Skin epidermis (tissue), 12 donors: ENCODE results near the gene NAP1L1.

Source experiments
- H3K27ac ChIP-seq, 21 experiments: fragments of 200-600 bp; sonication (generic) in 11 of 21; one replicate each; pipeline ENCODE4 v1.5.0; 2020; ENCODE audit warnings: mild to moderate bottlenecking in 3 of 21, inconsistent platforms in 2 of 21, moderate library complexity in 2 of 21
- H3K4me3 ChIP-seq, 7 experiments: fragments of 200-600 bp; sonication (generic) in 2 of 7; one replicate each; pipeline ENCODE4 v1.5.0; 2020; ENCODE audit warnings: inconsistent platforms in 2 of 7, mild to moderate bottlenecking in 2 of 7, moderate library complexity in 1 of 7

The NAP1L1 gene

GRCh38 chr12:76083904-76084862 is at the start of gene NAP1L1:
TSS of gene NAP1L1 (minus strand) at chr12:76084685. CDS start at chr12:76074219, 10,466 bp downstream.
- Histone ChIP-seq H3K27ac (peak within 1 kb of the TSS; percentile 87 to 100 (median 96)), H3K4me3 (peak within 1 kb of the TSS; percentile 72 to 90 (median 83))

DNA sequence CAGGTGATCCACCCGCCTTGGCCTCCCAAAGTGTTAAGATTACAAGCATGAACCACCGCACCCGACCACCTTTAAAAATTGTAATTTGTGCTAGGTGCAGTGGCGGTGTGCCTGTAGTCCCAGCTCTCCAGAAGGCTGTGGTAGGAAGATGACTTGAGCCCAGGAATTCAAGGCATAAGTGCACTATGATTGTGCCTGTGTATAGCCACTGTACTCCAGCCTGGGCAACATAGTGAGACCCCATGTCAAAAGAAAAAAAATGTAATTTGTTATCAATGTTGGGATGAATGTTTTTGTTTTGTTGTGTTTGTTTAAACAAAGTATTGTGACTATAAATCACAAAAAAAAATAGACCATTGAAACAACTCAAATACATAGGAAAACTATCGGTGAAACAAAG is 43.1 kb upstream of the NAP1L1 start:
- H3K4me3 ChIP-seq = no peak overlapping the region
- H3K27ac ChIP-seq = no peak overlapping the region

DNA sequence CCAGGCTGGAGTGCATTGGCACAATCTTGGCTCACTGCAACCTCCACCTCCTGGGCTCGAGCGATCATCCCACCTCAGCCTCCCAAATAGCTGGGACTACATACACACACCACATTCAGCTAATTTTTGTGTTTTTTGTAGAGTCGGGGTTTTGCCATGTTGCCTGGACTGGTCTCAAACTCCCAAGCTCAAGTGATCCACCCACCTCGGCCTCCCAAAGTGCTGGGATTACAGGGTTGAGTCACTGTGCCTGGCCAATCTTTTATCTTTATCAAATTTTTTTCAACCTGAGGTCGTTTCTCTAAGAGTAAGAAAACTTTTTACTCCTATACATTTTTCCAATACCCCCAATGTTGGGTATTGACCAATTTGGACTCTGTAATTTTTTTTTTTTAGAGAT is 40.0 kb upstream of the NAP1L1 start:
- H3K27ac ChIP-seq = peak overlapping the region in 3 of 21 experiments; percentile 18 to 42 (median 34)

GRCh38 chr12:76123259-76124212 is 39.1 kb upstream of the NAP1L1 start:
- H3K4me3 ChIP-seq = no peak overlapping the region
- H3K27ac ChIP-seq = peak overlapping the region in 3 of 21 experiments; percentile 18 to 42 (median 34)

More for the DNA sequence above, 40.0 kb upstream of the NAP1L1 start:
- no peak overlapping the region for H3K4me3 ChIP-seq

- H3K4me3 ChIP-seq = no peak overlapping the region
- H3K27ac ChIP-seq = no peak overlapping the region
These were observed 35.4 kb upstream of the NAP1L1 start for GRCh38 chr12:76119887-76120286.

DNA sequence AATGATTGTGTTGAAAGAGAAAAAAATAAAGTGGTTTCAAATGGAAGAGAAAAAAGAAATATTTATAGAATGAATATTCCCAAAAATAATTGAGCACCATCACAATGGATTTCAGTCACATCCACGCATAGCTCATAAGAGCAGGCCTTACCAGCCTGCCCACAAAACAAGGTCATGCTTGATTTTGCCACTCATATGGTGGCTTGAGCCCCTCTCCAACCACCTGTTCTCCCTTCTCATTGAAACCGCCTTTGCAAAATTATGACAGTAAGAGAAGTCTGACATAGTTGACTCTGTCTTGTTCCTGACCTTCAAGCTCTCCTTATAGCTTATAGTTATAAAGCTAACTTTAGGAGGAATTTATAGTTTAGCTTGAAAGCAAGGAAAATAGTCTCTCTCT is 33.3 kb upstream of the NAP1L1 start:
- Histone ChIP-seq H3K4me3 (no peak overlapping the region), H3K27ac (no peak overlapping the region)

- no peak overlapping the region for H3K27ac ChIP-seq
- no peak overlapping the region for H3K4me3 ChIP-seq
These were observed 32.7 kb upstream of the NAP1L1 start for GRCh38 chr12:76117067-76117691.

GRCh38 chr12:76113800-76114757 is 29.6 kb upstream of the NAP1L1 start:
- Histone ChIP-seq H3K27ac (no peak overlapping the region), H3K4me3 (no peak overlapping the region)

- no peak overlapping the region for H3K4me3 ChIP-seq
- no peak overlapping the region for H3K27ac ChIP-seq
These were observed 26.8 kb upstream of the NAP1L1 start for GRCh38 chr12:76111209-76111749.

GRCh38 chr12:76109879-76110278 is 25.4 kb upstream of the NAP1L1 start:
- Histone ChIP-seq H3K27ac (no peak overlapping the region), H3K4me3 (no peak overlapping the region)

GRCh38 chr12:76108356-76108755 is 23.9 kb upstream of the NAP1L1 start:
- Histone ChIP-seq H3K27ac (no peak overlapping the region), H3K4me3 (no peak overlapping the region)

DNA sequence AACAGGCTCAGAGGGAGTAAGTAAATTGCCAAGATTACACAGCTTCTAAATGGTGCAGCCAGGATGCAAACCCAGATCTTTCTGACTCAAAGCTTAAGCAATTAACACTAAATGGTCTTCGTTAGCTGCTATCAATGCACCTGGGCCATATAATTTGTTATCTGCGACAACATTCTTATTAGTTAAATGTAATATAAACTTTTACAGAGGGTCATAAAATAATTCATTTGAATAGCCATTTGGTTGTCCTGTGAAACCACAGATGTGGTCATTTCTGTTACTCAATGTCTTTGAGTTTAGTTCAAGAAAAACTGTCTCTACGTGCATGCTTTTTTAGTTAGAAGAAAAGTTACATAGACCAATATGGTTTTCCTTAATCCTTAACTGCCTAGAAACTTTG is 22.1 kb upstream of the NAP1L1 start:
- Histone ChIP-seq H3K27ac (no peak overlapping the region), H3K4me3 (no peak overlapping the region)

DNA sequence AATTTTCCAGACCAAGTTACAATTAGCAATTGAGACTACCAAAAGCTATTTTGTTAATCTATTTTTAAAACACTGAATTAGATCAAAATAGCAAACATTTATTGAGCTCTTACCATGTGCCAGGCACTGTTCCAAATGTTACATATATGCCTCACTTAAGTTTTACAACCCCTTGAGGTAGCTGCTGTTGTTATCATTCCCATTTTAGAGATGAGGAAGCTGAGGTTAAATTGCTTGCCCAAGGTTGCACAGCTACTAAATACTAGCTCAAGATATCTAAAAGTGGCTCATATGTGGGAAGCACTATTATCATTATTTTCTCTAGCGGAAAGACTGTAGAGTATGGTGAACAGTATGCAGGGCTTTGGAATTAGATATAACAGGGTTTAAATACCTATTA is 19.5 kb upstream of the NAP1L1 start:
- H3K27ac ChIP-seq = no peak overlapping the region
- no peak overlapping the region for H3K4me3 ChIP-seq

GRCh38 chr12:76101739-76102385 is 17.4 kb upstream of the NAP1L1 start:
- Histone ChIP-seq H3K4me3 (no peak overlapping the region), H3K27ac (no peak overlapping the region)

DNA sequence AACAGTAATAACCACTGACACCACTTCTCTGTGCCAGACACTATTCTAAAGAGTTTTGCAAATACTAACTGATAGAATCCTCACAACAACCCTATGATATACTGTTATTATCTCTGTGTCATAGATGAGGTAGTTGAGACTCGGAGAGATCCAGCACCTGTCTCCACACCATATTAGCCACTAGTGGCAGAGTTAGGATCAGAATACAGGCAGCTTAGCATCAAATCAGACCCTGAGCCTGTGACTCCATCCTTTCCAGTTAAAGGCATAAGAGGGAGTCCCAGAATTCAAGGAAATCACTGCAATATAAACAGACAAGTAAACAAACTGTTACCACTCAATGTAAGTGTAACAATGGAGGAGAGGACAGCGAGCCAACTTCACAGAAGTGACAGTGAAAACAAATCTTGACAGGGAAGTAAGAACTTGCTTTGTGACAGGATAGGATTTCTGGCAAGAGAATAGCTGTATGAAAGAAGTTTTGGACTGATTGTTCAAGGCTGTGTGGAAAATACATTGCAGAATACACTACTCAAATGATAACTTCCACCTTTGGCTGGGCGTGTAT is 11.7 kb upstream of the NAP1L1 start:
- H3K27ac ChIP-seq = no peak overlapping the region
- no peak overlapping the region for H3K4me3 ChIP-seq

GRCh38 chr12:76094754-76095153 is 10.3 kb upstream of the NAP1L1 start:
- no peak overlapping the region for H3K4me3 ChIP-seq
- no peak overlapping the region for H3K27ac ChIP-seq

- H3K27ac ChIP-seq = no peak overlapping the region
These were observed 6.8 kb upstream of the NAP1L1 start for GRCh38 chr12:76091246-76091754.

More at GRCh38 chr12:76091246-76091754, 6.8 kb upstream of the NAP1L1 start:
- no peak overlapping the region for H3K4me3 ChIP-seq
